ENCODE results near the gene KIF3A.

Gene KIF3A

GRCh38 chr5:132736853-132737833 lies at the start of gene KIF3A:
KIF3A (minus strand) TSS chr5:132737546; CDS start chr5:132737419, 127 bp downstream.
- DNase-seq (ENCODE audit: low read depth in 2 of 3, low spot score in 1 of 3) = peak; percentile 97 to 99 (median 97)

- DNase-seq (ENCODE audit: low read depth in 2 of 3, low spot score in 1 of 3) = no peak
Measured at GRCh38 chr5:132787076-132787475, 49.7 kb upstream of the KIF3A start.

GRCh38 chr5:132785864-132786263 lies 48.5 kb upstream of the KIF3A start:
- no peak for DNase-seq (ENCODE audit: low read depth in 2 of 3, low spot score in 1 of 3)

GRCh38 chr5:132785365-132785764 lies 48.0 kb upstream of the KIF3A start:
- DNase-seq (ENCODE audit: low read depth in 2 of 3, low spot score in 1 of 3) = no peak

DNA sequence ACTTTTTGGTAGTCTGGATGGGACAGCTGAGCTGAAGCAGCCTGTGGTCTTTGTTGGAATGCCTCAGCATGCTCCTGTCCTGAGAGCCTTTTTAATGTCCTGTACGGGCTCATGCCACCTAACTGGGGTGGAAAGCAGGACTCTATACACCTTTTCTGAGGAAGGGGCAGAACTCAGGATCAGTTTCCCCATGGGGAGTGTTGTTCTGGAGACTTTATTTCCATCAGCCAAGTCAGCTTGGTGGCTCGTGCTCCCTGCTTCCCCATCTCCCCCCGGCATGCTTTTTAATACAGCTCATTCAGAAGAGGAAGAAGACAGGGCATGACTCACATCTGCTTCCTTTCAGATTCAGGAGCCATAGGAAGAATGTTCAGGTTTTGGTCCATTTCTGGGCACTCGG lies 44.8 kb upstream of the KIF3A start:
- DNase-seq (ENCODE audit: low read depth in 2 of 3, low spot score in 1 of 3) = no peak

DNA sequence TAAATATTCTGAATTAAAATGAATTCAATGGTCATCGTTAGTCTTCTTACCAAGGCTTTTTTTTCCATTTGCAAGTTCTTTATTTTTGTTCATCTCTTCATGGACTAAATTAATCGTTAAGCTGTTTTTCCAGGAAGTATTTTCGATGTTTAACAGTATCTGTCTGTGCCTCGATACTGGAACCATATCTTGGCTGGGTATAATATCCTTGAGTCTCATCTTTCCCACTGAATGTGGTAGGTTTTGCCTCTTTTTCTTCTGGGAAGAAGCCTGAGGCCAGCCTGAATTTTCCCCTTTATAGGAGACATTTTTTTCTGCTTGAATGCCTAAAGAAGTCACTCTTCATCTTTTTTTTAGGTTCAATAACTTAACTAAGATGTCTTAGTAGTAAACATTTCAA lies 43.7 kb upstream of the KIF3A start:
- no peak for DNase-seq (ENCODE audit: low read depth in 2 of 3, low spot score in 1 of 3)

GRCh38 chr5:132780577-132780976 lies 43.2 kb upstream of the KIF3A start:
- no peak for DNase-seq (ENCODE audit: low read depth in 2 of 3, low spot score in 1 of 3)

GRCh38 chr5:132779961-132780360 lies 42.6 kb upstream of the KIF3A start:
- DNase-seq (ENCODE audit: low read depth in 2 of 3, low spot score in 1 of 3) = no peak

- DNase-seq (ENCODE audit: low read depth in 2 of 3, low spot score in 1 of 3) = no peak
Measured at GRCh38 chr5:132778856-132779255, 41.5 kb upstream of the KIF3A start.

DNA sequence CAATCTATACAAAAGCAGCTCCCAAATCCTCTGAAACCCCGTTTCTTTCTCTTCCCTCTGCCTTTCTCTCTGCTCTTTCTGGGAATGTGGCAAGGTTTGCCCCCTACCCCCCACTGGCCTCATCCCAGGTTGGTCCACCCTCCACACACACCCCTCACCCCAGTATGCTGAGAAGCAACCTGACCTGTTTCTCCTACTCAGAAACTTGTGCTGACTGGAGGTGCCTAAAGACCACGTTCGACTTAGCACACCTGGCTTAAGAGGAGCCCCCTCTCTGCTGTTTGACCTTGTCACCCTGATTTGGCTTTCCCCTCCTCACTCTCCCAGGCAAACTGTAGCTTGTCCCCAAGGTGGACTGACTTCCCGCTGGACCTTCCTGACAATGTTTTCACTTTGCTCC lies 40.8 kb upstream of the KIF3A start:
- no peak for DNase-seq (ENCODE audit: low read depth in 2 of 3, low spot score in 1 of 3)

- DNase-seq (ENCODE audit: low read depth in 2 of 3, low spot score in 1 of 3) = peak in 1 of 3 donors; percentile 40
Measured at GRCh38 chr5:132777209-132778069, 40.1 kb upstream of the KIF3A start, which contains the start of gene SEPTIN8. SEPTIN8 (minus strand) TSS chr5:132777239; CDS start chr5:132777137, 102 bp downstream.

- DNase-seq (ENCODE audit: low read depth in 2 of 3, low spot score in 1 of 3) = no peak
Measured at GRCh38 chr5:132776938-132777208, 39.5 kb upstream of the KIF3A start.

GRCh38 chr5:132776131-132776937 lies 39.0 kb upstream of the KIF3A start:
- DNase-seq (ENCODE audit: low read depth in 2 of 3, low spot score in 1 of 3) = no peak

- no peak for DNase-seq (ENCODE audit: low read depth in 2 of 3, low spot score in 1 of 3)
Measured at GRCh38 chr5:132775476-132775961, 38.2 kb upstream of the KIF3A start.

GRCh38 chr5:132774896-132775295 lies 37.5 kb upstream of the KIF3A start:
- DNase-seq (ENCODE audit: low read depth in 2 of 3, low spot score in 1 of 3) = no peak

DNA sequence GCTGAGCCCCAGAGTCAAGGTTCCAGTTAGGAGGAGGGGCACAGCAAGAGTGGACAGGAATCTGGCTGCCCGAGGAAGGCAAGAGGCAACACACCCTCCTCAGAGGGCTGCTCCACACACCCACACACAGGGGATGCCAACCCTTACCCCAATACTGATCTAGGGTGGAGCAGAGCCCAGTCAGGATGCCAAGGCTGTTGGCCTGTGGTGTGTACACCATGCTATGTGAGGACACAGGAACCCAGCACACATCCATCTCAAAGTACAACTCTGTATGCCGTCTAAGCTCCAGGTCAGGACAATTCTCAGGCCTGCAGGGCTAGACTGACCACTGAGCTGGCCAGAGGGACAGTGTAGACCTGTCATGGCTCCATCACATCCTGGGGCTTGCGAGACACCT lies 37.1 kb upstream of the KIF3A start:
- DNase-seq (ENCODE audit: low read depth in 2 of 3, low spot score in 1 of 3) = no peak

DNA sequence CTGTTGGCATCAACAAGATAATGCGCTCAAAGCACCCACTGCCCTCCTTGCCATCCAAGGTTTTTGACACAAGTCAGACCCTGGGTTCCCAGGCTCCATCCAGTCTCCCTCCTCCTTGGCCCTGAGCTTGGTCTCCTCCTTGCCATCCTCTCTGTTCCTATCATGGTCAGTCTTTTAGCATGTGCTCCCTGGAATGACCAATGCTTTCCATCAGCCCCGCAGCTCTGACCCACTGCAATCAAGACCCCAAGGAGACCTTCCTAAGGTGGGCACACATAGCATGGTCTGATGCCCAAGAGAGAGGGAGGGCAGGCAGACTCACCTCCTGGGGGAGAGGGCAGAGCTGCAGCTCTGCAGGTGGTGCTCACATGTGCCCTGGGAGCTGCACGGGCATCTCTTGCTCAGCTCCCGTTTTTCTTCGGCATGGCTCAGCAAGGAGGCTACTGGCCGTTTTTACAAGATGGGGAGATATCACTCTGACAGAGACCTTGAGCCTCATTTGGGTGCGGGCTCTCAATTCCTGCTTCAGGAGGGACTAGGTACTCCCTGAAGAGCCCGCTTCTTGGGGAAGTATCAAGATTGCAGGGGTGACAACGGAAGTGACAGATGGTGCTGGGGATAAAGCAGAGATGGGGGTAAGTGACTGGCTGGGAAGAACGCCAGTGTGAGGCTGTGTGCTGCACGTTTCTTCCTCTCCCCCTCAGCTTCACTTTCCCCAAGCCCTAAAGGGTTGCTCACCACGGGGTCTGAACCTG lies 36.4 kb upstream of the KIF3A start:
- DNase-seq (ENCODE audit: low read depth in 2 of 3, low spot score in 1 of 3) = no peak

GRCh38 chr5:132773114-132773513 lies 35.8 kb upstream of the KIF3A start:
- DNase-seq (ENCODE audit: low read depth in 2 of 3, low spot score in 1 of 3) = no peak

- no peak for DNase-seq (ENCODE audit: low read depth in 2 of 3, low spot score in 1 of 3)
Measured at GRCh38 chr5:132772291-132773070, 35.1 kb upstream of the KIF3A start.

All from stimulated activated CD4-positive, alpha-beta T cell treated with anti-CD3 and anti-CD28 coated beads, Interleukin-12 subunit alpha, Interleukin-12 subunit beta, amount 100 ng/mL, for 48 hours (primary cell).